ENCODE data around the gene GSE1. TPM values are rescaled to one million over a fixed set of nuclear protein-coding genes. Genes with fewer than 3 reads are reported as not detected.

Gene GSE1
- total RNA-seq, 4 donors from 2014 or later: 79.7 to 196 (median 143) TPM

GRCh38 chr16:85724126-85724879 lies 111.2 kb downstream of the GSE1 start:
- no peak overlapping the region for H3K27ac ChIP-seq
- H3K27me3 ChIP-seq: no peaks in the 10 kb centered on the region
- no peaks in the 10 kb centered on the region for H3K36me3 ChIP-seq
- TF ChIP-seq POLR2A (IDR thresholded peaks at IDR 0.05) (no peak), CTCF (IDR thresholded peaks at IDR 0.05) (no peak)
- no peak overlapping the region for H3K4me3 ChIP-seq
- peaks cover 0 to 10% (median 0%) of the 10 kb centered on the region in 4 donors for H3K4me1 ChIP-seq
- H3K9me3 ChIP-seq: no peaks in the 10 kb centered on the region
- no peak for DNase-seq

- no peaks in the 10 kb centered on the region for H3K9me3 ChIP-seq
- peaks cover 0 to 6% (median 0%) of the 10 kb centered on the region in 4 donors for H3K4me1 ChIP-seq
- no peaks in the 10 kb centered on the region for H3K27me3 ChIP-seq
- TF ChIP-seq CTCF (IDR thresholded peaks at IDR 0.05) (no peak), POLR2A (IDR thresholded peaks at IDR 0.05) (no peak)
- no peaks in the 10 kb centered on the region for H3K36me3 ChIP-seq
- DNase-seq: no peak
- H3K4me3 ChIP-seq: no peak overlapping the region
- no peak overlapping the region for H3K27ac ChIP-seq
Observed at GRCh38 chr16:85724936-85725335, 111.8 kb downstream of the GSE1 start.

Small RNA genes lying within 50 kb of the gene (small RNA-seq; reads per million reads assigned to genes)
- 0 to 0.06 reads per million in 2 donors for gene RN7SL381P

Other genes with a start within 250 kb of the GSE1 start
- 10 to 100 TPM in 1 of 4 donors, 1 to 10 TPM in 3; 2.9 to 10.7 (median 5.2) TPM for gene GINS2, start 75.6 kb downstream of the GSE1 start, total RNA-seq
- 1 to 10 TPM in 2 of 4 donors, not detected in 2; 2.5 to 6.6 TPM for gene C16orf74, start 137.8 kb downstream of the GSE1 start, total RNA-seq
- 10 to 100 TPM; 37.2 to 38.9 (median 38.5) TPM for gene EMC8, start 186.2 kb downstream of the GSE1 start, total RNA-seq
- 100 to 1,000 TPM; 377 to 758 (median 713) TPM for gene COX4I1, start 186.4 kb downstream of the GSE1 start, total RNA-seq